ENCODE data around the gene WNT2. TPM values are rescaled to one million over a fixed set of nuclear protein-coding genes. Genes with fewer than 3 reads are reported as not detected.

Gene WNT2
- total RNA-seq, 4 donors from 2014 or later = not detected

DNA sequence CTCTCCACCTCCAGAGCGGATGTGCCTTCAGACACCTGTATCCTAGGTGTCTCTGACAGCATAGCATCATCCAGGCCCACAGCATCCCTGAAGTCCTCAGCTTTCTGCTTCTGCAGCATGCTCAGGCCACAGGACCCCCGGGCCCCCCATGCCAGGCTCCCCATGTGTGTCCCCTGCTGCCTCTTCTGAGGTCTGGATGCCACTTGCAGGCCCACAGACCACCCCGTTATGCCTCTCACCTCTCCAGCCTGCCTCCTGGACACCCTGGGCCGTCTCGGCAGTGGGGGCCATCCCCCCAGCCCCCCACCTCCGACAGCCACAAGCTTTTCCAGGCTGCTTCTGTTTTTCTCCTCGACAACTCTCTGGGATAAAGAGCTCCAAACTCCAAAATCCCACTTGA lies 84.4 kb downstream of the WNT2 start:
- no peak overlapping the region for H3K27ac ChIP-seq
- intact Hi-C loops (cut with DNase I; ENCODE audit: low total_unique reads) (no loop called here), in situ Hi-C loops (cut with MboI; ENCODE audit: low pct_ligation_motif_present in 1 of 4, low pct_unique_long_range_greater_than_20kb in 1 of 4, low sequenced_read_pairs in 3 of 4) (no loop called here)
- WGBS, 2 donors (ENCODE audit: low coverage in 1 of 2) = 73% methylated on average over 7 of the region's 7 CpGs; no CpG with 5 or more reads in 1 of the 2 donors
- no peaks in the 10 kb centered on the region for H3K4me1 ChIP-seq
- H3K36me3 ChIP-seq = no peaks in the 10 kb centered on the region
- peaks cover 0 to 4% of the 10 kb centered on the region in 2 donors for H3K9me3 ChIP-seq
- no peak for TF ChIP-seq EP300 (IDR thresholded peaks at IDR 0.05; ENCODE audit: low read depth)
- TF ChIP-seq POLR2AphosphoS5 (IDR thresholded peaks at IDR 0.05) = no peak
- TF ChIP-seq, protein P1, sequence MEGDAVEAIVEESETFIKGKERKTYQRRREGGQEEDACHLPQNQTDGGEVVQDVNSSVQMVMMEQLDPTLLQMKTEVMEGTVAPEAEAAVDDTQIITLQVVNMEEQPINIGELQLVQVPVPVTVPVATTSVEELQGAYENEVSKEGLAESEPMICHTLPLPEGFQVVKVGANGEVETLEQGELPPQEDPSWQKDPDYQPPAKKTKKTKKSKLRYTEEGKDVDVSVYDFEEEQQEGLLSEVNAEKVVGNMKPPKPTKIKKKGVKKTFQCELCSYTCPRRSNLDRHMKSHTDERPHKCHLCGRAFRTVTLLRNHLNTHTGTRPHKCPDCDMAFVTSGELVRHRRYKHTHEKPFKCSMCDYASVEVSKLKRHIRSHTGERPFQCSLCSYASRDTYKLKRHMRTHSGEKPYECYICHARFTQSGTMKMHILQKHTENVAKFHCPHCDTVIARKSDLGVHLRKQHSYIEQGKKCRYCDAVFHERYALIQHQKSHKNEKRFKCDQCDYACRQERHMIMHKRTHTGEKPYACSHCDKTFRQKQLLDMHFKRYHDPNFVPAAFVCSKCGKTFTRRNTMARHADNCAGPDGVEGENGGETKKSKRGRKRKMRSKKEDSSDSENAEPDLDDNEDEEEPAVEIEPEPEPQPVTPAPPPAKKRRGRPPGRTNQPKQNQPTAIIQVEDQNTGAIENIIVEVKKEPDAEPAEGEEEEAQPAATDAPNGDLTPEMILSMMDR (IDR thresholded peaks at IDR 0.05) = no peak
- TF ChIP-seq POLR2A (IDR thresholded peaks at IDR 0.05) = no peak
- no peak overlapping the region for H3K4me3 ChIP-seq
- no peak for DNase-seq
- H3K27me3 ChIP-seq = no peaks in the 10 kb centered on the region

DNA sequence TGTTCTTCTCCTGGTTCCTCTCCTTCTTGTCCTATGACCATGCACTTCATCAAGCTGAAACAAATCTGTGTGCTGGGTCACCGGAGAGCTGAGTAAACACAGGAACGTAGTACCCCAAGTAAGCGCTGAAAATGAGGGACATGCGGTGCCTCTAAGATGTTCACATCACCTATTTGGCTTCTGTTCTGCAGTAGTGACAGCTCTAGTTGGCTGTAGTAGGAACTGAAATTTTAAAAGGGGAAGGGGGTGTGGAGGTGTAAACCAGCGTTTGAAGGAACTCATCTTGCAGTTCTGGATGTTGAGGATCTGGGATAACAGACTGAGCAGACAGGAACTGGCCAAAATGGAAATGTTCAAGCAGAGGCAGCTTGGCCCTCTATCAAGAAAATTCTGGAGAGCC lies 85.2 kb downstream of the WNT2 start:
- WGBS, 2 donors (ENCODE audit: low coverage in 1 of 2) = 66 to 90% methylated on average over 2 to 5 of the region's 5 CpGs
- no peak for DNase-seq
- Histone ChIP-seq H3K27me3 (no peaks in the 10 kb centered on the region), H3K27ac (no peak overlapping the region), H3K9me3 (peaks cover 0 to 4% of the 10 kb centered on the region in 2 donors), H3K36me3 (no peaks in the 10 kb centered on the region), H3K4me3 (no peak overlapping the region), H3K4me1 (no peaks in the 10 kb centered on the region)
- in situ Hi-C loops (cut with MboI; ENCODE audit: low pct_ligation_motif_present in 1 of 4, low pct_unique_long_range_greater_than_20kb in 1 of 4, low sequenced_read_pairs in 3 of 4) (no loop called here), intact Hi-C loops (cut with DNase I; ENCODE audit: low total_unique reads) (no loop called here)
- no peak for TF ChIP-seq EP300 (IDR thresholded peaks at IDR 0.05; ENCODE audit: low read depth)
- no peak for TF ChIP-seq POLR2AphosphoS5 (IDR thresholded peaks at IDR 0.05)
- TF ChIP-seq POLR2A (IDR thresholded peaks at IDR 0.05) = no peak
- TF ChIP-seq, protein P1 (IDR thresholded peaks at IDR 0.05) = no peak

DNA sequence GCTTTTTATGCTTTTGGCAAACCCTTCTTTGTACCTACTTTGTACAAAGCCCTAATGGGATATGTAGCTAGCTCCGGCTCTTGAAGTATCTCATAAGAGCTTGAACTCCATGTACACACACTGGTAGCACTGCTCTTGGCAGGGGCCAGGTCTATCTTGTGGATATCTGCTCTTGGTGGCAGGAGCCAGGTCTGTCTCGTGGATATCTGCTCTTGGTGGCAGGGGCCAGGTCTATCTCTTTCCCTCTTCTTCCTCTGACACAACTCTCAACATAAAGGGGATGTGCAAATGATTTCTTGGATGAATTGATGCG lies 91.9 kb downstream of the WNT2 start:
- no peak overlapping the region for H3K27ac ChIP-seq
- H3K4me3 ChIP-seq = no peak overlapping the region
- H3K27me3 ChIP-seq = no peaks in the 10 kb centered on the region
- TF ChIP-seq POLR2A (IDR thresholded peaks at IDR 0.05) (no peak), POLR2AphosphoS5 (IDR thresholded peaks at IDR 0.05) (no peak), EP300 (IDR thresholded peaks at IDR 0.05; ENCODE audit: low read depth) (no peak)
- TF ChIP-seq, protein P1 (IDR thresholded peaks at IDR 0.05) = no peak
- in situ Hi-C loops (cut with MboI; ENCODE audit: low pct_ligation_motif_present in 1 of 4, low pct_unique_long_range_greater_than_20kb in 1 of 4, low sequenced_read_pairs in 3 of 4) = no loop called here
- no peaks in the 10 kb centered on the region for H3K4me1 ChIP-seq
- H3K36me3 ChIP-seq = no peaks in the 10 kb centered on the region
- peaks cover 0 to 3% of the 10 kb centered on the region in 2 donors for H3K9me3 ChIP-seq
- WGBS, 2 donors (ENCODE audit: low coverage in 1 of 2) = 72 to 83% methylated on average over 2 to 3 of the region's 3 CpGs
- intact Hi-C loops (cut with DNase I; ENCODE audit: low total_unique reads) = no loop called here
- no peak for DNase-seq

GRCh38 chr7:117230276-117231046 lies 92.4 kb downstream of the WNT2 start:
- TF ChIP-seq POLR2AphosphoS5 (IDR thresholded peaks at IDR 0.05) = no peak
- no peak for TF ChIP-seq EP300 (IDR thresholded peaks at IDR 0.05; ENCODE audit: low read depth)
- no peak for TF ChIP-seq POLR2A (IDR thresholded peaks at IDR 0.05)
- TF ChIP-seq, protein P1 (IDR thresholded peaks at IDR 0.05) = no peak
- Histone ChIP-seq H3K4me1 (no peaks in the 10 kb centered on the region), H3K36me3 (no peaks in the 10 kb centered on the region), H3K27ac (no peak overlapping the region), H3K4me3 (no peak overlapping the region), H3K9me3 (no peaks in the 10 kb centered on the region), H3K27me3 (no peaks in the 10 kb centered on the region)
- whole genome bisulfite sequencing, 2 donors (ENCODE audit: low coverage in 1 of 2) = 82 to 94% methylated on average over 4 of the region's 4 CpGs
- intact Hi-C loops (cut with DNase I; ENCODE audit: low total_unique reads) = no loop called here
- DNase-seq = no peak
- in situ Hi-C loops (cut with MboI; ENCODE audit: low pct_ligation_motif_present in 1 of 4, low pct_unique_long_range_greater_than_20kb in 1 of 4, low sequenced_read_pairs in 3 of 4) = no loop called here

Measured in transverse colon (tissue), 4 donors.